HG02973 (cell line): Measurements from ENCODE around the gene SLC8A2.

Experiments used
- ATAC-seq: cut with Tn5 transposase; IDR thresholded peaks from one replicate; pipeline ENCODE4 v1.9.1; 2021; ENCODE audit warnings: moderate library complexity; ENCODE audit not compliant: unreplicated experiment

The SLC8A2 gene

GRCh38 chr19:47471733-47472457 is at the start of gene SLC8A2:
Gene SLC8A2 (minus strand): TSS chr19:47471893. CDS start chr19:47466403, 5,490 bp downstream.
- no peak for ATAC-seq

- ATAC-seq = no peak
Measured at GRCh38 chr19:47520839-47521238, 49.1 kb upstream of the SLC8A2 start.

GRCh38 chr19:47520343-47520806 is 48.7 kb upstream of the SLC8A2 start:
- no peak for ATAC-seq

GRCh38 chr19:47518854-47519253 is 47.2 kb upstream of the SLC8A2 start:
- ATAC-seq = no peak

- ATAC-seq = no peak
Measured at GRCh38 chr19:47518139-47518538, 46.4 kb upstream of the SLC8A2 start.

- peak; percentile 71 for ATAC-seq
Measured at GRCh38 chr19:47514869-47515588, 43.3 kb upstream of the SLC8A2 start, which contains the start of gene NAPA. Gene NAPA (minus strand): TSS chr19:47515063. CDS start chr19:47514940, 123 bp downstream.

GRCh38 chr19:47514151-47514868 is 42.6 kb upstream of the SLC8A2 start:
- ATAC-seq = peak; percentile 2

GRCh38 chr19:47512948-47513319 is 41.2 kb upstream of the SLC8A2 start:
- no peak for ATAC-seq

- ATAC-seq = no peak
Measured at GRCh38 chr19:47512183-47512947, 40.7 kb upstream of the SLC8A2 start.

GRCh38 chr19:47511681-47512080 is 40.0 kb upstream of the SLC8A2 start:
- no peak for ATAC-seq

GRCh38 chr19:47511128-47511517 is 39.4 kb upstream of the SLC8A2 start:
- no peak for ATAC-seq

GRCh38 chr19:47510516-47511127 is 38.9 kb upstream of the SLC8A2 start:
- no peak for ATAC-seq

GRCh38 chr19:47509973-47510372 is 38.3 kb upstream of the SLC8A2 start:
- ATAC-seq = no peak

- no peak for ATAC-seq
Measured at GRCh38 chr19:47509170-47509847, 37.6 kb upstream of the SLC8A2 start.

GRCh38 chr19:47508721-47509120 is 37.0 kb upstream of the SLC8A2 start:
- no peak for ATAC-seq

- no peak for ATAC-seq
Measured at GRCh38 chr19:47507924-47508553, 36.3 kb upstream of the SLC8A2 start.

- no peak for ATAC-seq
Measured at GRCh38 chr19:47507012-47507411, 35.3 kb upstream of the SLC8A2 start.

GRCh38 chr19:47506459-47506858 is 34.8 kb upstream of the SLC8A2 start:
- ATAC-seq = no peak

GRCh38 chr19:47505506-47505905 is 33.8 kb upstream of the SLC8A2 start:
- no peak for ATAC-seq

GRCh38 chr19:47503826-47504150 is 32.1 kb upstream of the SLC8A2 start:
- no peak for ATAC-seq
